SK-N-SH (cell line): ENCODE measurements around the gene IFT122. TPM values are rescaled to one million over a fixed set of nuclear protein-coding genes. Genes with fewer than 3 reads are reported as not detected.

Experiments used
- CTCF ChIA-PET: fragments of 300-600, 350-600 bp; formaldehyde crosslinking; extraction: SDS; loops from one replicate; lab custom pipeline; 2021; lab: Yijun Ruan, JAX
- POLR2A ChIA-PET: fragments of 350-600 bp; sonication (Branson Sonifier 250); formaldehyde crosslinking; extraction: SDS; loops from one replicate; lab custom pipeline; 2020; ENCODE audit warnings: antibody characterized with exemption, inconsistent platforms; lab: Yijun Ruan, JAX
- DNase-seq: peaks from one replicate; pipeline ENCODE4 v3.0.0; 2012
- H2AFZ ChIP-seq: fragments of 200-600 bp; sonication (generic); 2 replicates; pipeline ENCODE4 v1.8.1; 2016; ENCODE audit warnings: antibody characterized with exemption, mild to moderate bottlenecking, low read depth
- H3F3A ChIP-seq: fragments of 200-600 bp; sonication (generic); replicated peaks from 2 replicates; pipeline ENCODE3; 2016; ENCODE audit warnings: antibody characterized with exemption, mild to moderate bottlenecking; ENCODE audit not compliant: insufficient read depth
- H3K27ac ChIP-seq, 2 experiments: fragments of 200-500 bp in 1 of 2; fragments of 200-600 bp in 1 of 2; sonication (Bioruptor generic) in 1 of 2; sonication (generic), shearing (Covaris generic) in 1 of 2; 2 replicates each; pipeline versions ENCODE4 v1.5.1 to v1.6.1; 2014 to 2016; ENCODE audit warnings: low read depth in 2 of 2, inconsistent platforms in 1 of 2, low read length in 1 of 2, mild to moderate bottlenecking in 1 of 2, mixed read lengths in 1 of 2
- H3K27me3 ChIP-seq: fragments of 200-600 bp; sonication (generic), shearing (Covaris generic); 2 replicates; pipeline ENCODE4 v1.6.1; 2016; ENCODE audit warnings: mixed run types; ENCODE audit not compliant: insufficient read depth
- H3K36me3 ChIP-seq, 2 experiments: fragments of 200-500 bp in 1 of 2; fragments of 200-600 bp in 1 of 2; sonication (Bioruptor generic) in 1 of 2; sonication (generic) in 1 of 2; replicated peaks in 1 of 2; 2 replicates each; pipeline versions ENCODE3 to v1.5.1; 2014 to 2016; ENCODE audit warnings: low read length in 1 of 2, mild to moderate bottlenecking in 1 of 2; ENCODE audit not compliant: insufficient read depth in 2 of 2, control insufficient read depth in 1 of 2
- H3K4me1 ChIP-seq, 2 experiments: fragments of 200-500 bp in 1 of 2; fragments of 200-600 bp in 1 of 2; sonication (Bioruptor generic) in 1 of 2; sonication (generic), shearing (Covaris generic) in 1 of 2; 2 replicates each; pipeline versions ENCODE4 v1.5.1 to v1.6.1; 2014 to 2016; ENCODE audit warnings: low read depth in 1 of 2, low read length in 1 of 2, mixed run types in 1 of 2; ENCODE audit not compliant: insufficient read depth in 2 of 2, control insufficient read depth in 1 of 2
- H3K4me2 ChIP-seq: fragments of 200-600 bp; sonication (generic), shearing (Covaris generic); 2 replicates; pipeline ENCODE4 v1.6.1; 2017; ENCODE audit warnings: mixed run types
- H3K4me3 ChIP-seq, 2 experiments: fragments of 200-500 bp in 1 of 2; fragments of 200-600 bp in 1 of 2; sonication (Bioruptor generic) in 1 of 2; sonication (generic), shearing (Covaris generic) in 1 of 2; 2 replicates each; pipeline versions ENCODE4 v1.5.1 to v1.8.1; 2014 to 2016; ENCODE audit warnings: low read depth in 2 of 2, inconsistent platforms in 1 of 2, low read length in 1 of 2, mild to moderate bottlenecking in 1 of 2, mixed read lengths in 1 of 2, moderate library complexity in 1 of 2
- H3K79me2 ChIP-seq: fragments of 200-600 bp; sonication (generic); 2 replicates; pipeline ENCODE4 v1.8.1; 2017; ENCODE audit warnings: mild to moderate bottlenecking; ENCODE audit not compliant: insufficient read depth
- H3K9ac ChIP-seq: fragments of 200-600 bp; sonication (generic); 2 replicates; pipeline ENCODE4 v1.6.1; 2017; ENCODE audit warnings: mixed run types
- H3K9me2 ChIP-seq: fragments of 200-600 bp; sonication (generic); 2 replicates; pipeline ENCODE4 v1.6.1; 2017; ENCODE audit warnings: mixed run types
- H3K9me3 ChIP-seq: fragments of 200-600 bp; sonication (generic); 2 replicates; pipeline ENCODE4 v1.6.1; 2017; ENCODE audit warnings: mixed run types, mild to moderate bottlenecking, moderate library complexity
- H4K20me1 ChIP-seq: fragments of 200-600 bp; sonication (generic); 2 replicates; pipeline ENCODE4 v1.6.1; 2017; ENCODE audit warnings: mild to moderate bottlenecking, mixed run types; ENCODE audit not compliant: insufficient read depth
- EP300 ChIP-seq, 2 experiments: IDR thresholded peaks; 2 replicates each; pipeline versions ENCODE4 v1.4.0 to v1.6.1; 2012; ENCODE audit warnings: borderline replicate concordance in 1 of 2, low read depth in 1 of 2, low read length in 1 of 2
- FOSL2 ChIP-seq: IDR thresholded peaks from 2 replicates; pipeline ENCODE4 v1.4.0; 2012; ENCODE audit warnings: low read depth, mild to moderate bottlenecking, moderate library complexity, borderline replicate concordance
- GABPA ChIP-seq: IDR thresholded peaks from 2 replicates; pipeline ENCODE4 v1.4.0; 2012; ENCODE audit warnings: low read depth, mild to moderate bottlenecking
- MAX ChIP-seq: IDR thresholded peaks from 2 replicates; pipeline ENCODE4 v1.4.0; 2012; ENCODE audit warnings: low read depth
- NRF1 ChIP-seq: IDR thresholded peaks from 2 replicates; pipeline ENCODE4 v1.6.1; 2012; ENCODE audit warnings: low read depth, mild to moderate bottlenecking, low read length
- POLR2AphosphoS5 ChIP-seq: IDR thresholded peaks from 2 replicates; pipeline ENCODE4 v1.6.1; 2012; ENCODE audit warnings: low read depth, low read length
- RAD21 ChIP-seq: IDR thresholded peaks from 2 replicates; pipeline ENCODE4 v1.6.1; 2012; ENCODE audit warnings: mild to moderate bottlenecking, low read length
- RXRA ChIP-seq: IDR thresholded peaks from 2 replicates; pipeline ENCODE4 v1.4.0; 2012; ENCODE audit warnings: low read depth, mild to moderate bottlenecking, borderline replicate concordance
- SMC3 ChIP-seq: IDR thresholded peaks from 2 replicates; pipeline ENCODE4 v1.6.1; 2012; ENCODE audit warnings: low read depth, low read length, improper control_type of control experiment
- TCF12 ChIP-seq: IDR thresholded peaks from 2 replicates; pipeline ENCODE4 v1.4.0; 2012
- YY1 ChIP-seq: IDR thresholded peaks from 2 replicates; pipeline ENCODE4 v1.4.0; 2012; ENCODE audit warnings: low read depth, mild to moderate bottlenecking
- WGBS: methylation state at CpG from one replicate; pipeline ENCODE4 v1.1.6; 2017; ENCODE audit warnings: low lambda C conversion rate; 5-methylcytosine and 5-hydroxymethylcytosine counted together
- polyA plus RNA-seq, 3 experiments: library from polyadenylated mRNA; depleted of rRNA; stranded (reverse); fragments of >200 nt; gene quantifications; 2 replicates each; pipeline ENCODE4 v1.2.3, GENCODE V29; 2012
- TF ChIP-seq, protein P1 (sequence below): IDR thresholded peaks from 2 replicates; pipeline ENCODE4 v1.4.0; 2012; ENCODE audit warnings: low read depth, borderline replicate concordance
- TF ChIP-seq, protein P2 (sequence below): IDR thresholded peaks from 2 replicates; pipeline ENCODE4; 2012

Gene IFT122
- polyA plus RNA-seq, 1 of the 3 experiments (the other 2 are of a cell fraction) = 20.1 TPM

- 97% methylated on average over 5 of the region's 5 CpGs for WGBS
- Histone ChIP-seq H3K36me3 (peaks cover 70 to 72% of the 10 kb centered on the region in 2 experiments), H3K9me2 (no peaks in the 10 kb centered on the region), H4K20me1 (no peaks in the 10 kb centered on the region), H3K4me1 (peaks cover 4 to 7% of the 10 kb centered on the region in 2 experiments; a peak in 2 of 4 replicates), H3K4me2 (no peak overlapping the region), H3F3A (peaks cover 21% of the 10 kb centered on the region), H3K9ac (no peak overlapping the region), H3K27me3 (no peaks in the 10 kb centered on the region), H3K4me3 (no peak overlapping the region), H3K9me3 (no peaks in the 10 kb centered on the region), H3K27ac (no peak overlapping the region), H2AFZ (no peak overlapping the region), H3K79me2 (peaks cover 13% of the 10 kb centered on the region)
- ChIA-PET CTCF (interaction anchor here (1.5 kb wide), 1 partner anchor 12 kb away, joined by 3 read pairs; no protein-coding TSS in a partner anchor), POLR2A (no interaction called here)
- DNase-seq = no peak
- TF ChIP-seq, protein P1, sequence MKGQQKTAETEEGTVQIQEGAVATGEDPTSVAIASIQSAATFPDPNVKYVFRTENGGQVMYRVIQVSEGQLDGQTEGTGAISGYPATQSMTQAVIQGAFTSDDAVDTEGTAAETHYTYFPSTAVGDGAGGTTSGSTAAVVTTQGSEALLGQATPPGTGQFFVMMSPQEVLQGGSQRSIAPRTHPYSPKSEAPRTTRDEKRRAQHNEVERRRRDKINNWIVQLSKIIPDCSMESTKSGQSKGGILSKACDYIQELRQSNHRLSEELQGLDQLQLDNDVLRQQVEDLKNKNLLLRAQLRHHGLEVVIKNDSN = no peak
- TF ChIP-seq MAX (no peak), NRF1 (no peak), FOSL2 (no peak), RXRA (no peak), SMC3 (no peak), POLR2AphosphoS5 (no peak)
- TF ChIP-seq, protein P2, sequence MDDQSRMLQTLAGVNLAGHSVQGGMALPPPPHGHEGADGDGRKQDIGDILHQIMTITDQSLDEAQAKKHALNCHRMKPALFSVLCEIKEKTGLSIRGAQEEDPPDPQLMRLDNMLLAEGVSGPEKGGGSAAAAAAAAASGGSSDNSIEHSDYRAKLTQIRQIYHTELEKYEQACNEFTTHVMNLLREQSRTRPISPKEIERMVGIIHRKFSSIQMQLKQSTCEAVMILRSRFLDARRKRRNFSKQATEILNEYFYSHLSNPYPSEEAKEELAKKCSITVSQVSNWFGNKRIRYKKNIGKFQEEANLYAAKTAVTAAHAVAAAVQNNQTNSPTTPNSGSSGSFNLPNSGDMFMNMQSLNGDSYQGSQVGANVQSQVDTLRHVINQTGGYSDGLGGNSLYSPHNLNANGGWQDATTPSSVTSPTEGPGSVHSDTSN = no peak
Observed at GRCh38 chr3:129433565-129433964, 6.5 kb upstream of the IFT122 start.

- 97% methylated on average over 1 of the region's 1 CpG for WGBS
- Histone ChIP-seq H3K79me2 (peaks cover 18% of the 10 kb centered on the region), H2AFZ (no peak overlapping the region), H3K27ac (no peak overlapping the region), H4K20me1 (no peaks in the 10 kb centered on the region), H3K4me2 (no peak overlapping the region), H3K9ac (no peak overlapping the region), H3K36me3 (peaks cover 70 to 72% of the 10 kb centered on the region in 2 experiments), H3K4me1 (peaks cover 6% of the 10 kb centered on the region in 2 experiments; a peak in 2 of 4 replicates), H3K4me3 (no peak overlapping the region), H3F3A (peaks cover 18% of the 10 kb centered on the region), H3K27me3 (no peaks in the 10 kb centered on the region), H3K9me2 (no peaks in the 10 kb centered on the region), H3K9me3 (no peaks in the 10 kb centered on the region)
- ChIA-PET POLR2A (no interaction called here), CTCF (interaction anchor here (1.5 kb wide), 1 partner anchor 11 kb away, joined by 3 read pairs; no protein-coding TSS in a partner anchor)
- no peak for DNase-seq
- TF ChIP-seq YY1 (no peak), TCF12 (no peak), EP300 (IDR thresholded peaks at IDR 0.05; ENCODE audit: borderline replicate concordance in 1 of 2, low read depth in 1 of 2, low read length in 1 of 2) (no peak), RAD21 (no peak), GABPA (no peak)
- TF ChIP-seq, protein P2 = no peak
Observed at GRCh38 chr3:129434140-129434539, 5.9 kb upstream of the IFT122 start.
